ENCODE data around the gene PSMB10.

PSMB10 gene

DNA sequence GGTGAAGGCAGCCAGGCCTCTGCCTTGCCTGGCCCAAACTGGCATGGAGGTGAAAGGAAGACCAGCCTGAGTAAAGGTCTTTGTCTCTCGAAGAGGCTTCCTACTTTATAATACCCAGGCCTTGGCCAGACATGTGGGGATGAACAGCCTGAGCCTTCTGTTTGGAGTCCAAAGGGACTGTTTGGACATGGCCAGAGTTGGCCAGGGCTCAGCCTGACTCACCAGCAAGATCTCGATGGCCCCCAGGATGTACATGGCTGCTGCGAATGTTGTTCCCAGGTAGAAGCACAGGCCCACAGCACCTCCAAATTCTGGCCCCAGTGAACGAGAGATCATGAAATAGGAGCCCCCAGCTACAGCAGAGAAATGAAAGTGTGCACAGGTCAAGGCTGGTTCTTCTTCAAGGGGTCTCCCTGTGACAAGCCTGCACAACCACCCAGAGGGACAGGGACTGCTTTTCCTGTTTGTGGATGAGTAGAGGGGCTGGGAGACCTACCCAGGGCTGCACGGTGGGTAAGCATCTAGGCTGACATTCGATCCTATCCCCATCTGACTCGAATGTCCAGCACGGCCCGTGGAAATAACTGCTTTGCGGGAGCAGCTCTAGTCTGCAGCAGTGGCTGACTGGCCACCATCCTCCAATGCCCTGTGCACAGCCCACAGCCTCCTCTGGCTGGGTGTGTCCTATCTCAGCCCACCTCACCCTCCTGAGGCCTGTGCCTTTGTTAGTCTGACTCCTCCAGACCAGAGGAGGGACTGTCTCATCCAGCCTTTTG is 18.0 kb upstream of the PSMB10 start:
- TF ChIP-seq, protein P1, sequence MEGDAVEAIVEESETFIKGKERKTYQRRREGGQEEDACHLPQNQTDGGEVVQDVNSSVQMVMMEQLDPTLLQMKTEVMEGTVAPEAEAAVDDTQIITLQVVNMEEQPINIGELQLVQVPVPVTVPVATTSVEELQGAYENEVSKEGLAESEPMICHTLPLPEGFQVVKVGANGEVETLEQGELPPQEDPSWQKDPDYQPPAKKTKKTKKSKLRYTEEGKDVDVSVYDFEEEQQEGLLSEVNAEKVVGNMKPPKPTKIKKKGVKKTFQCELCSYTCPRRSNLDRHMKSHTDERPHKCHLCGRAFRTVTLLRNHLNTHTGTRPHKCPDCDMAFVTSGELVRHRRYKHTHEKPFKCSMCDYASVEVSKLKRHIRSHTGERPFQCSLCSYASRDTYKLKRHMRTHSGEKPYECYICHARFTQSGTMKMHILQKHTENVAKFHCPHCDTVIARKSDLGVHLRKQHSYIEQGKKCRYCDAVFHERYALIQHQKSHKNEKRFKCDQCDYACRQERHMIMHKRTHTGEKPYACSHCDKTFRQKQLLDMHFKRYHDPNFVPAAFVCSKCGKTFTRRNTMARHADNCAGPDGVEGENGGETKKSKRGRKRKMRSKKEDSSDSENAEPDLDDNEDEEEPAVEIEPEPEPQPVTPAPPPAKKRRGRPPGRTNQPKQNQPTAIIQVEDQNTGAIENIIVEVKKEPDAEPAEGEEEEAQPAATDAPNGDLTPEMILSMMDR (conservative IDR thresholded peaks at IDR 0.05; ENCODE audit: low read depth), result no peak
- no peak for DNase-seq (ENCODE audit: low spot score)
- ChIA-PET CTCF (no interaction called here), POLR2A (ENCODE audit: low non-redundant PET) (no interaction called here)
- peak overlapping the region; percentile 40 for H3K27ac ChIP-seq

DNA sequence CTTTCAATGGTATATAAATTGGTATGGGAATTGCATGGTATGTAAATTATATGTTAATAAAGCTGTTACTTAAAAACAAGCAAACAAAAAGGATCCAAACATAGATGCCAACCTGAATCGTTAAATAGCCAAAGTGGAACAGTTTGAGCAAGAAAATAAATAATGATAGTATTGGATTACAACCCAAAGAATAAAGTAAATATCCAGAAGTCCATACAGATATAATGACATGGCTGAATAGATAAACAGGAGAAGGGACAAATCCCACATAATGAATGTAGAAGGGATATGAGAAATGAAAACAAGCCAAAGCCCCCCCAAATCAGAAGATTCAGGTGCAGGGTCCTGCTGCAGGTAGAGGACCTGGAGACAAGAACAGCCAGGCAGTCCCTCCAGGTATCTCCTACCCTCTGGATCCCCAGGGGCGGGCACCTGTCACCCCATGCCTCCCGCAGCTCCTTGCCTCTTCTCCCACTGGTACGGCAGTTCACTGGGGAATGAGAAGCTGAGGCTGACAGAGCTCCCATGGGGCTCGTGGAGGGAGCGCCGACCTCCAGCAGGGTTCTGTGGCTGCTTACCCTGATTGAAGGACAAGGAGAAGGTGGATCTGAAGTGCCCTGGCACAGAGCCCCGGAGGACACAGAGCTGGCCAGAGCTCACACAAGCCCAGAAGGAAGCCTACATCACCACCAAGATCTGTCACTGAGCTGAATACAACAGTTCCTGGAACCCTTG is 17.2 kb upstream of the PSMB10 start:
- TF ChIP-seq, protein P1 (conservative IDR thresholded peaks at IDR 0.05; ENCODE audit: low read depth), result no peak
- CTCF ChIA-PET, result interaction anchor here (0.7 to 3.4 kb wide), 2 partner anchors 12 to 488 kb away, joined by 3 to 12 read pairs; no protein-coding TSS in a partner anchor
- no peak for DNase-seq (ENCODE audit: low spot score)
- POLR2A ChIA-PET (ENCODE audit: low non-redundant PET), result no interaction called here
- peak overlapping the region; percentile 40 for H3K27ac ChIP-seq

- TF ChIP-seq, protein P1 (conservative IDR thresholded peaks at IDR 0.05; ENCODE audit: low read depth), result no peak
- no peak for DNase-seq (ENCODE audit: low spot score)
- peak overlapping the region; percentile 29 for H3K27ac ChIP-seq
- CTCF ChIA-PET, result interaction anchor here (3.4 kb wide), 1 partner anchor 9 kb away, joined by 12 read pairs; no protein-coding TSS in a partner anchor
- POLR2A ChIA-PET (ENCODE audit: low non-redundant PET), result interaction anchor here (0.7 kb wide), 1 partner anchor 15 kb away, joined by 3 read pairs; no protein-coding TSS in a partner anchor
Observed at GRCh38 chr16:67951485-67951884, 14.8 kb upstream of the PSMB10 start.

GRCh38 chr16:67950335-67950843 is 13.7 kb upstream of the PSMB10 start:
- no peak overlapping the region for H3K27ac ChIP-seq
- ChIA-PET POLR2A (ENCODE audit: low non-redundant PET) (interaction anchor here (0.7 kb wide), 1 partner anchor 16 kb away, joined by 3 read pairs; no protein-coding TSS in a partner anchor), CTCF (interaction anchor here (0.6 to 3.4 kb wide), 5 partner anchors 8 to 1280 kb away, joined by 3 to 12 read pairs (median 4); no protein-coding TSS in a partner anchor)
- DNase-seq (ENCODE audit: low spot score), result no peak
- TF ChIP-seq, protein P1 (conservative IDR thresholded peaks at IDR 0.05; ENCODE audit: low read depth), result no peak

DNA sequence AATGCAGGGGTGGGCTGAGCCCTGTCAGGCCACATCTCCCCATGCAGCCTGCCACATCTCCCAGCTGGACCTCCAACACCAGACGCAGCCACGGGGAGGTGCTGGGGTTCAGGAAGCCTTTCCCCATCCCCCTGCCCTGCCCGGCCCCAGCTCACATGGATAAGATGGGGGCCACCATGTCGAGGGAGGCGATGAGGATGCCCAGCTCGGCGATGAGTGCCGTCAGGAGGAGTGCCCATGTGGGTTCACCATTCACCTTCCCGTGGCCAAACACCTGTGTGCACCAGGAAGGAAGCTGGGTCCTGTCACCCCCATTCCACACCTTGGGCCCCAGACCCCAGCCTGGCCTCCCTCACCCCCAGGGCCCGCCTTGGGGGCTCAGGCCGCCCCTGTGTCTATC is 13.0 kb upstream of the PSMB10 start:
- TF ChIP-seq, protein P1 (conservative IDR thresholded peaks at IDR 0.05; ENCODE audit: low read depth), result no peak
- DNase-seq (ENCODE audit: low spot score), result no peak
- ChIA-PET POLR2A (ENCODE audit: low non-redundant PET) (no interaction called here), CTCF (interaction anchor here (1.1 to 1.2 kb wide), 2 partner anchors 91 to 133 kb away, joined by 3 to 4 read pairs; no protein-coding TSS in a partner anchor)
- peak overlapping the region; percentile 27; the same call in 1 of the 2 replicates for H3K27ac ChIP-seq

- peak overlapping the region; percentile 27 for H3K27ac ChIP-seq
- DNase-seq (ENCODE audit: low spot score), result no peak
- TF ChIP-seq, protein P1 (conservative IDR thresholded peaks at IDR 0.05; ENCODE audit: low read depth), result no peak
- POLR2A ChIA-PET (ENCODE audit: low non-redundant PET), result no interaction called here
- CTCF ChIA-PET, result interaction anchor here (0.6 kb wide), 1 partner anchor 180 kb away, joined by 4 read pairs; no protein-coding TSS in a partner anchor
Observed at GRCh38 chr16:67948015-67948414, 11.4 kb upstream of the PSMB10 start.
